HG03457 (cell line): Measurements from ENCODE around the gene PHOSPHO1.
"Not testable (repeated sequence)": the region's sequence is repeated elsewhere in the genome, so short reads cannot be mapped to it uniquely, and the experiment has no call there.

Experiments used
- ATAC-seq: cut with Tn5 transposase; IDR thresholded peaks from one replicate; pipeline ENCODE4 v1.9.1; 2021; ENCODE audit warnings: moderate number of reproducible peaks; ENCODE audit not compliant: unreplicated experiment

PHOSPHO1 gene

DNA sequence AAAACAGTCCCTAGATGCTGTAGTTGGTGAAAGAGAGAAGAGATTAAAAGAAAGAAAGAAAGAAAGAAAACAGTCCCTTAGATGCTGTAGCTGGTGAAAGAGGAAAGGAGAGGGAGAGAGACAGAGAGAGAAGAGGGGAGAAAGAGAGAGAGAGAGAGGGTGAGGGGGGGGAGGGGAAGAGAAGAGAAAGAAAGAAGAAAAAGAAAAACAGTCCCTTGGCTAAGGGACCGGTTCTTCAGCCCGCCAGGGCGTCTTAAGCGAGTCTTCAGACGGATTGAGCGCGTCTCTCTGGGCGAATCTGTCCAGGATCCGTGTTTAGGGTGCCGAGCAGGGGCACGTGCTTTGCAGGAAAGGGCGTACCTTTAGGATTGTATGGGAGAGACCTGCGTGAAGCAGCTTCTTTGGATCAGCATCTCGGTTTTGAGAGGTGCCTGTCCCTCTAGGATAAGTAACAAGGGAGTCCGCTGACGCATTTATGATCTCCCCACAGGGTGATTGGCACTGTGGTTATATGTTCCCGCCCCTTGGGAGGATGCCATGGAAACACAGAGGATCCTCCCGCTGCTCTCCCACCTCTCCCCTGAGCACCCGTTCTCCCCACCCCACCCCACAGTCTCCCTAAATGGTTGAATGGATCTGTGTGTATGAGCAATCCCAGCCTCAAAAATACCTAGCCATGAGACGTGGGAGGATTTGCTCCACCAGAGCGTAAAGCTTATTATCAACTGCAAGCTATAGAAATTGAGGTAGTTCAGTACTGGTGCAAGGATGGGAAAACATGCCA is 36.9 kb downstream of the PHOSPHO1 start:
- ATAC-seq, result no peak

DNA sequence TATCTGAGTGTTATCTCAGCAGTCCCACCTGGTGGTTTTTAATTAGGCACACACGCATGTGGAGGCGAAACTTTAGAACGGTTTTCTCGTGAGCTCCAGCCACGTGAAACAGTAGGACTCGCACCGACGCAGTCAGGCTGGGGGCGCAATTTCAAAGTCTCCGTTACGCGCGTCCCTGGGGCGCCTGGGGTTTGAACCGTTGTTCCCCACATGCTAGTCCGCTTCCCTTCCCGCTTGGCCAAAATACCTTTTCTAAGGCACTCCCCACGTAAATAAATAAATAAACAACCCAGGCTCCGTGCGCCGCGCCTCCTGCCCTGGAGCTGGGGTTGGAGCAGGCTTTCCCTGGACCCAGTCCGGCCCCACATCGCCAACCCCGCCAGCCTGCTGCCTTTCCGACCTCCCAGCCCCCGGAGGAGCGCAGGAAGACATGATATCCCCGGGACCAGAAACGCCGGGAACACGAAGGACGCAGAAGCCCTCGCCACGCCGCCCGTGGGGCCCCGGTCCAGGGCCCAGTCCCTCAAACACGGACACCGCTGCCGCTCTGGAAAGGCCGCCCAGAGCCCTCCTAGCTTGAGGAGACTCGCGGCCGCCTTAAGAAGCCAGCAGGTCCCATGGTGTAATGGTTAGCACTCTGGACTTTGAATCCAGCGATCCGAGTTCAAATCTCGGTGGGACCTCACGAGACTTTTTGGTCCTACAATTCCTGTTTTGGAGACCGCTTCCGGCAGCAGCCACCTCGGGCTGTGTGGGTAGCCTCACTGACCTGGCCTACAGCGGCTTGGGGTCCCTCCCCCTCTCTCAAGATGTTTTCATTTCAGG is 38.5 kb downstream of the PHOSPHO1 start:
- ATAC-seq, result peak; percentile 34

DNA sequence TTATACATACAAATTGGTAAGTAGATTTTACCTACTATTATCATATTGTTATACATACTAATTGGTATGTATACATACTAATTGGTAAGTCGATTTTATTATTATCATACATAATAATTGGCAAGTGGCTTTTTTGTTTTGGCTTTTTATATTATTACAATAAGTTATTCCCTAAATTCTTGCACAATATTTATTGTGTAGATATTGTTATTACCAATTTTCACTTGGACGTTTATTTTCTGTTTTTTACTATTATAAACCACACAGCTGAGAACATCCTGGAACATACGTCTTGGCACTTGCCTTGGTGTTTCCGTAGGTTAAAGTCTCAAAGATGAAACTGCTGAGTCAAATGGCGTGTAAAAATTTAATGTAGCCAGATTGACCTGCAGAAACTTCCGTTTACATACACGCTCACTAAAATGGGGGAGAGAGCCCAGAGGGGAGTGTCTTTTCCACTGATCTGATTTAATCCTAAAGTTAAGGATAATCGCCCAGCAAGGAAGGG is 39.1 kb downstream of the PHOSPHO1 start:
- ATAC-seq, result no peak

DNA sequence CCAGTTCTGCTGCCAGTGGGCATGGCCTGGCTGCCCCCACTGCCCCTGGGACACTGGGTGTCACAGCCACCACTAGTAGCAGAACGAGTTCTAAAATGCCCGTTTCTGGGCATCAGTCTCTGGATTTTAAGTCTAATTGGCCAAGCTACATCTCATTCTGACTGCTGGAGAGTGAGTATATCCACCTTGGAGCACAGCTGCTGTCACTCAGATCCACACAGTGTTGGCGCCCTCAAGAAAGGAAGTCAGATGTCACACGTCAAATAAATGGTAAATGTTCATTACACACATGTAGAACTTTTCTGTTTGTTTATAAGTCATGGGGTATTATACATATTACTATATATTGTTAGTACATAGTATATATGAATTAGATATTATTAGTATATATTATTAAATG is 39.7 kb downstream of the PHOSPHO1 start:
- no peak for ATAC-seq

DNA sequence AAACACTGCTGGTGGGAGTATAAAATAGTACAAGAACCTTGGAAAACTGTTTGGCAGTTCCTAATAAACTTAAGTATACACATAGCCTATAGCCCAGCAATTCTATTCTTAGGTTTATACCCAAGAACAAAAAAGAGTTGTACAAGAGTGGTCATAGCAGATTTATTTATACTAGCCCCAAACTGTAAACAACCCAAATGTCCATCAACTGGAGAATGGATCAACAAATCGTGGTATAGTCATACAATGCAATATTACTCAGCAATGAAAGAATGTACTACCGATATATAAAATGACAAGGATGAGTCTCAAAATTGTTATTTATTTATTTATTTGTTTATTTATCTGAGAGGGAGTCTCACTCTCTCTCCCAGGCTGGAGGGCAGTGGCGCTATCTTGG is 43.3 kb downstream of the PHOSPHO1 start:
- ATAC-seq, result no peak

DNA sequence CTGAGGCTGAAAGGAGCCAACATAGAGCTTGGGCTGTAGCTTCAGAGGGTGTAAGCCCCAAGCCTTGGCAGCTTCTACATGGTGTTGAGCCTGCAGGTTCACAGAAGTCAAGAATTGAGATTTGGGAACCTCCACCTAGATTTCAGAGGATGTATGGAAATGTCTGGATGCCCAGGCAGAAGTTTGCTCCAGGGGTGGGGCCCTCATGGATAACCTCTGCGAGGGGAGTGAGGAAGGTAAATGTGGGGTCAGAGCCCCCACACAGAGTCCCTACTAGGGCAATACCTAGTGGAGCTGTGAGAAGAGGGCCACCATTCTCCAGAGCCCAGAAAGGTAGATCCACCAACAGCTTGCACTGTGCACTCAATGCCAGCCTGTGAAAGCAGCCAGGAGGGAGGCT is 45.2 kb downstream of the PHOSPHO1 start:
- not testable (repeated sequence) for ATAC-seq

DNA sequence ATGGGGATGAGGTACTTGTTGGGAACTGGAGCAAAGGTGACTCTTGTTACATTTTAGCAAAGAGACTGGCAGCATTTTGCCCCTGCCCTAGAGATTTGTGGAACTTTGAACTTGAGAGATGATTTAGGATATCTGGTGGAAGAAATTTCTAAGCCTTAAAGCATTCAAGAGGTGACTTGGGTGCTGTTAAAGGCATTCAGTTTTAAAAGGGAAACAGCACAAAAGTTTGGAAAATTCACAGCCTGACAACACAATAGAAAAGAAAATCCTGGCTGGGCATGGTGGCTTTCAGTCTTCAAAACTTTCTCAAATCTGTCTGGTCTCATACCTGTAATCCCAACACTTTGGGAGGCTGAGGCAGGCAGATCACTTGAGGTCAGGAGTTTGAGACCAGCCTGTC is 46.1 kb downstream of the PHOSPHO1 start:
- not testable (repeated sequence) for ATAC-seq

DNA sequence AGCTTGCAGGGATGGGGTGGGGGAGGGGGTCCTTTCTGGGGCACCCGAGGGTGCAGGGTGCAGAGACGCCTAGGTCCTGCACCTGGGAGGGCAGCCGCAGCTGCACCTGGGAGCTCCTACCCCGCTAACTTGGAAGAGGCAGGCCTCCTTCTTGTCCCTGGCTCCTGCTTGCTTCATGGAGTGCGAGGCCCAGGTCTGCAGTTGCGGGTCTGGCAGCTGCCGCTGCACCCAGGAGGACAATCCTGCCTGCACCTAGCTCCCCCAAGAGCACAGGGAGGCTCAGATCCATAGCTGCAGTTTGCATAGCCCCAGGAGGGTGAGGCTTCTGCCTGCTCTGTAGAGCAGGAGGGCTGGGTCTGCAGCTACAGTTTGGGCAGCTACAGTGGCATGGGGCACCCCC is 46.8 kb downstream of the PHOSPHO1 start:
- no peak for ATAC-seq

DNA sequence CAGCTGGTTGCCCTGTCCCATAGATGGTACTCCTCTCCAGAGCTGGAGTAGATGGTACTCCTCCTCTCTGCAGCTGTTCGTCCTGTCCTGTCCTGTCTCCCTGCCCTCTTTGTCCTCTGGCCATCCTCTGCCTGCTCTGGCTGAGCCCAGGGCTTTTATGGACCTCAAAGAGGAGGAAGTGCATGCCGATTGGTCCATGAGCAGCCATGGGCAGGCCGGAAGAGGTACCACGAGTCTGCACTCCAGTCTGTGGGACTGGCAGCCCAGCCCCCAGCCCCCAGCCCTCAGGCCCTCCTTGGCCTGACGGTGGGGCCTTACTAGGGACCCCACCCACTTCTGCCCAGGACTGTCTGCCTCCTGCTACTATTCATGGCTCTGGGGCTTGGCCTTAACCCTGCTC is 47.2 kb downstream of the PHOSPHO1 start:
- ATAC-seq, result no peak

DNA sequence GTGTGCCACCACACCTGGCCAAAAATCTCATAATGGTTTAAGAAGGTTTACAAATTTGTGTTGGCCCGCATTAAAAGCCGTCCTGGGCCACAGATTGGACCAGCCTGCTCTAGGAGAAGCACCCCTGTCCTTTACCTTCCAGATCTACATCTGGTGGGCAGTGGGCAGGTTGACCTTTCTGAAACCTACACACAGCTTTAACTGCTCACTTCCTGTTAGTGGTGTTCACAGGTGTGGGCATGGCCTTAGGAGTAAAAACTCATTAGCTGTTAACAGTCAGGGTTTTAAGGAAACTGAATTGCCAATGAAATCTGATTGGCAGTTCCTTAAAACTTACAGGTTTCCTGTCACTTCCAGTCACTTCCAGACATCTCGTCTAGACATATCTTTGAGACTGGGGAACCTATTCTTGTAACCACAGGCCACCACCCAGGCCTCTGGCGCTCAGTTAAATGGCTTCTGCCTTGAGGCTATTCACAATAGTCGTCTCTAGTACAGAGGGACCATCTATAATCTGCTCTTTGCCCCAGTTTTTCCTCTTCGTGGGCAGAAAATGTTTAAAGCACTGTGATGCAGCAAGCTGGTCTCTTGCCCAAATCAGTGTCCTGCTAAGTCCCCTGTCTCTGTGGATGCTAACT is 49.5 kb downstream of the PHOSPHO1 start:
- ATAC-seq, result no peak

DNA sequence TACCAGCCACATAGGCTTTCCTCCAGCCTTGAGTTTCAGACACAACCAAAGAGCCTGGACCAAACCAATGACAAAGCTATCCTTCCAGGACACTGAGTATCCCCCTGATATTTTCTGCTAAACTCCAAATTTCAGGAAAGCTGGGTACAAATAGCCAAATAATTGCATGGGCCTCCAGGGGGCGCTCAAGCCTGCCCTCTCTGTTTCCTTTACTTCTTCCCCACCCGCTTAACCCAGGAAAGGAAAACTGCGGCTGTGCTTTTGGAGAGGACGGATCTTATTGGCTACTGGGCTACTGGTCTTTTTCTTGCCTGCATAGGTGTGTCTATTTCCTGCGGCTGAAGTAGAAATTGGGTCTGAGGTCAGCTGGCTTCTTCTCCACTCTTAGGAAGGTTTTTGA is 50.3 kb downstream of the PHOSPHO1 start:
- no peak for ATAC-seq

DNA sequence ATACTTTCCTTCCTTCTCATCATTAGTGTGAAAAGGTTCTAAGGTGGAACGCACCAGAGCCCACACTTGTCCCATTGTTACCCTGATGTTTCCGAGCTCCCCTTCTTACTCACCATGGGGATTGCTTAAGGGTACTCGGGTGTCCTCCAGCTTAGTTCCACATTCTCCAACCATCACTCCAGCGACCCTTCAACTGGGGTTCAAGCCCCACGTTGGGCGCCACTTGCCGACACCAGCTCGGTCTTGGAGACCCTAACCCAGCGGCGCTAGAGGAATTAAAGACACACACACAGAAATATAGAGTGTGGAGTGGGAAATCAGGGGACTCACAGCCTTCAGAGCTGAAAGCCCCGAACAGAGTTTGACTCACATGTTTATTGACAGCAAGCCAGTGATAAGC is 54.6 kb downstream of the PHOSPHO1 start:
- not testable (repeated sequence) for ATAC-seq
